Mesodermal cell (in vitro differentiated cells): Measurements from ENCODE around the gene PLA2G12B. TPM values are rescaled to one million over a fixed set of nuclear protein-coding genes. Genes with fewer than 3 reads are reported as not detected.
"Not testable (repeated sequence)": the region's sequence is repeated elsewhere in the genome, so short reads cannot be mapped to it uniquely, and the experiment has no call there.

Experiments
- H3K27ac ChIP-seq: 2 replicates; pipeline ENCODE4 v1.7.0; 2013; ENCODE audit warnings: mild to moderate bottlenecking, low read depth, low read length, moderate library complexity; ENCODE audit not compliant: severe bottlenecking
- H3K36me3 ChIP-seq: 2 replicates; pipeline ENCODE4 v1.7.1; 2013; ENCODE audit warnings: mild to moderate bottlenecking, low read length, moderate library complexity; ENCODE audit not compliant: control insufficient read depth, insufficient read depth
- H3K4me1 ChIP-seq: one replicate; pipeline ENCODE4 v1.7.1; 2013; ENCODE audit warnings: mild to moderate bottlenecking, low read length; ENCODE audit not compliant: insufficient read depth, control insufficient read depth, poor library complexity, severe bottlenecking
- H3K4me3 ChIP-seq: 2 replicates; pipeline ENCODE4 v1.7.0; 2013; ENCODE audit warnings: low read length, control low read depth, mild to moderate bottlenecking; ENCODE audit not compliant: insufficient read depth, poor library complexity, severe bottlenecking; ENCODE audit errors: extremely low read depth
- H3K9me3 ChIP-seq: 2 replicates; pipeline ENCODE4 v1.7.1; 2013; ENCODE audit warnings: mild to moderate bottlenecking, low read length, moderate library complexity; ENCODE audit not compliant: control insufficient read depth
- WGBS, 2 experiments: methylation state at CpG; one replicate each; pipeline ENCODE4 v1.1.5; 2013; ENCODE audit warnings: missing lambda C conversion rate in 2 of 2; ENCODE audit not compliant: insufficient coverage in 2 of 2; 5-methylcytosine and 5-hydroxymethylcytosine counted together
- polyA plus RNA-seq, 2 experiments: library from polyadenylated mRNA; stranded (reverse); fragments of 50-300 nt; gene quantifications; one replicate each; pipeline ENCODE4 v1.2.3, GENCODE V29; 2013

PLA2G12B gene, protein sequence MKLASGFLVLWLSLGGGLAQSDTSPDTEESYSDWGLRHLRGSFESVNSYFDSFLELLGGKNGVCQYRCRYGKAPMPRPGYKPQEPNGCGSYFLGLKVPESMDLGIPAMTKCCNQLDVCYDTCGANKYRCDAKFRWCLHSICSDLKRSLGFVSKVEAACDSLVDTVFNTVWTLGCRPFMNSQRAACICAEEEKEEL
- not detected for polyA plus RNA-seq (2013, experiment 1 of 2)
- polyA plus RNA-seq (2013, experiment 2 of 2), result not detected

DNA sequence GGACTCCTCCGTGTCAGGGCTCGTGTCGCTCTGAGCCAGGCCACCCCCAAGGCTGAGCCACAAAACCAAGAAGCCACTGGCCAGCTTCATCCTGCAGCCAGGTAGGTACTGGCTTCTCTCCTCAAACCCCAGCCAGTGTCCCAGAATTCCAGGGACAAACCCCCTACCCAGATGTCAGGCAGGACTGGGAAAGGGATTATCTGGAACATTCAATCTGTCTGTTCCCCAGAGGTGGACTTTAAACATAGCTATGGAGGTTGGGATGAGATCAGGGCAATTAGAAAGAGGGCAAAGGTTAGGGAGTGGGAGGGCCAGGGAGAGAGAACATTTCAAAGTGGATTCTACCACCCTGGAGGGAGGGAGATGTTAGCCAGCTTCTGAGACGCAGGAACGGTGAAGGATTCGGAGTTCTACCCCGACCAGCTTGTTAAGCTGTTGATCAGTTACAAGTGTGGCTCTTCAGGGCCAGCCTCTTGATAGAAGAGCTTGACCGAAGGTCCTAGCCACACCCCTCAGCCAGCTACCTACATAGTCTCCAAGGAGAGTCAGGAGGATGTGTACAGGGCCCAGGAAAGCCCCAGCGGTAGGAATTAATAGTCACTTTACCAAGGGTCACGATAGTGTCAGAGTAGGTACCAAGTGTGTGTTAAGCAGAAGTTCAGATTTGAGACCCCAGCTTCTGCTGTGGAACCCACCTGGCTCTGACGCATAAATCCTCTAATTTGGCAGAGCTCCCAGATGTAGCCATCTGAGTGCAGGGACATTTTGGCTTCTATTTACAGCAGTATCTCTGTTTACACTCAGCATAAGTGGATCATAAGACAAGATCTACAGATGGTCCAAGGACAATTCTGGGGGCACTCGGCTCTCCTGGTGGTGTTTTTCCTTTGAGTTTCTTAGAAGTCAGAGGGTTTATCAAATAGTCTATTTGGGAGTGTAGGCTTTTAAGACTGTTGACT, at the start of gene PLA2G12B:
Gene PLA2G12B, minus strand, starts transcription at position 211 of the 959 bp plus-strand sequence. Its CDS starts 121 bp downstream, at position 90.
- H3K36me3 ChIP-seq, result no peaks in the 10 kb centered on the region
- no peaks in the 10 kb centered on the region for H3K9me3 ChIP-seq
- no peak within 1 kb of the TSS for H3K4me3 ChIP-seq
- H3K4me1 ChIP-seq, result peaks cover 6% of the 10 kb centered on the region
- WGBS, 2 experiments, result 89 to 90% methylated on average over 8 to 12 of the region's 12 CpGs
- no peak within 1 kb of the TSS for H3K27ac ChIP-seq

DNA sequence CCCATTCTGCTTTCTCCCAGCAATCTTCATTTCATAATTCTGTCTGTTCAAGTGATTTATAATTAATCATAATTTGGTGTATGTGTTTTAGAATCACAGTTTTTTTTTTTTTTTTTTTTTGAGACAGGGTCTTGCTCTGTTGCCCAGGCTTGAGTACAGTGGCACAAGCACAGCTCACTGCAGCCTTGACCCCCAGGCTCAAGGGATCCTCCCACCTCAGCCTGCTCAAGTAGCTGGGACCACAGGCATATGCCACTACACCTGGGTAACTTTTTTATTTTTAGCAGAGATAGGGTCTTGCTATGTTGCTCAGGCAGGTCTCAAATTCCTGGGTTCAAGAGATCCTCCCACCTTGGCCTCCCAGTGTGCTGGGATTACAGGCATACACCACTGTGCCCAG, 49.2 kb upstream of the PLA2G12B start:
- Histone ChIP-seq H3K4me1 (no peaks in the 10 kb centered on the region), H3K9me3 (no peaks in the 10 kb centered on the region), H3K27ac (no peak overlapping the region), H3K36me3 (peaks cover 37% of the 10 kb centered on the region), H3K4me3 (no peak overlapping the region)

- WGBS, 2 experiments, result 92 to 94% methylated on average over 3 of the region's 3 CpGs
- no peaks in the 10 kb centered on the region for H3K4me1 ChIP-seq
- H3K9me3 ChIP-seq, result peaks cover 5% of the 10 kb centered on the region
- no peak overlapping the region for H3K27ac ChIP-seq
- H3K36me3 ChIP-seq, result peaks cover 15% of the 10 kb centered on the region
- H3K4me3 ChIP-seq, result no peak overlapping the region
These were observed 46.4 kb upstream of the PLA2G12B start for GRCh38 chr10:73000973-73001372.

GRCh38 chr10:72997099-72997498, 42.5 kb upstream of the PLA2G12B start:
- H3K4me1 ChIP-seq, result no peaks in the 10 kb centered on the region
- WGBS, 2 experiments, result 100% methylated on average over 1 to 2 of the region's 2 CpGs
- no peak overlapping the region for H3K27ac ChIP-seq
- peaks cover 5% of the 10 kb centered on the region for H3K9me3 ChIP-seq
- no peaks in the 10 kb centered on the region for H3K36me3 ChIP-seq
- H3K4me3 ChIP-seq, result no peak overlapping the region

DNA sequence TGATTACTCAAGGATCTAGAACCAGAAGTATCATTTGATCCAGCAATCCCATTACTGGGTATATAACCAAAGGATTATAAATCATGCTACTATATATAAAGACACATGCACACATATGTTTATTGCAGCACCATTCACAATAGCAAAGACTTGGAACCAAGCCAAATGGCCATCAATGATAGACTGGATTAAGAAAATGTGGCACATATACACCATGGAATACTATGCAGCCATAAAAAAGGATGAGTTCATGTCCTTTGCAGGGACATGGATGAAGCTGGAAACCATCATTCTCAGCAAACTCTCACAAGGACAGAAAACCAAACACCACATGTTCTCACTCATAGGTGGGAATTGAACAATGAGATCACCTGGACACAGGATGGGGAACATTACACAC, 40.9 kb upstream of the PLA2G12B start:
- H3K9me3 ChIP-seq, H3K36me3 ChIP-seq, H3K4me1 ChIP-seq, H3K4me3 ChIP-seq, H3K27ac ChIP-seq: not testable (repeated sequence)

- H3K9me3 ChIP-seq, H3K4me1 ChIP-seq, H3K4me3 ChIP-seq, H3K36me3 ChIP-seq, H3K27ac ChIP-seq: not testable (repeated sequence)
- 73 to 76% methylated on average over 5 of the region's 7 CpGs for WGBS, 2 experiments
These were observed 35.2 kb upstream of the PLA2G12B start for GRCh38 chr10:72989771-72990170.

DNA sequence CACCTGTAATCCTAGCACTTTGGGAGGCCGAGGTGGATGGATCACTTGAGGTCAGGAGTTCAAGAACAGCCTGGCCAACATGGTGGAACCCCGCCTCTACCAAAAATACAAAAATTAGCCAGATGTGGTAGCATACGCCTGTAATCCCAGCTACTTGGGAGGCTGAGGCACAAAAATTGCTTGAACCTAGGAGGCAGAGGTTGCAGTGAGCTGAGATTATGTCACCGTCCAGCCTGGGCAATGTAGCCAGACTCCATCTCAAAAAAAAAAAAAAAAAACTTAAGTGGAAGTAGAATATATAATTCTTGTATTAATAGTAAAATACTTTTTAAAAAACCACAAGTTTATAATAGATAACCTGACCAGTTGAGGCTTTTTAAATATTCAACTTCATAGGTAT, 30.0 kb upstream of the PLA2G12B start:
- peaks cover 14% of the 10 kb centered on the region for H3K9me3 ChIP-seq
- not testable (repeated sequence) for H3K27ac ChIP-seq, H3K36me3 ChIP-seq, H3K4me1 ChIP-seq, H3K4me3 ChIP-seq
- WGBS, 2 experiments, result 76 to 80% methylated on average over 2 of the region's 4 CpGs

DNA sequence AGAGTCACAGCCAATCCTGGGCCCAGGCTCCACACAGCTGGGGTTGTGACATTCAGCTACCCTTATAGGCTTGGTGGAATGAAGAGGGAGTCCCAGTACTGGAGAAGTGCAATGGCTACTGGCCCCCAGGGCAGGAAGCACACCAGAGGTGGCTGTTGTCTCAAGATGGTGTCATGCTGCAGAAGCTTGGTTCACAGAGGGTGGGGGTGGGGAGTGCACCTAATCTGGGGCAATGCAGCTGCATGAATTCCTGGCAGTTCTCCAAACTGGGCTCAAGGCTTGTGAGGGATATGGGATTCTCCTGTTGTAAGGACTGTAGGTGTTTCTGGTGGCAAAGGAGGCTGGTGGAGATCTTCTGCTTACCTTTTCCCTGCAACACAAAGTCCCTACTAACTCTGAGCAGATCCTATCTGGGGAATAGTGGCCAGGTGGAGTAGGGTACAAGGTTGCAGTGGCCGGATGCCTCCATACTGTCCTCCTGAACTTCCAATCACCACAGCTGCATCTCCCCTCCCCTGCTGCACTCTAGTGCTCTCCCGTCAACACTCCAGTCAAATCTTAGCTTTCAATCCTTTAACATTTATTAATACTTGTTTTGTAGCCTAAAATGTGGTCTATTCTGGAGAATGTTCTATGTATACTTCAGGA, 27.4 kb upstream of the PLA2G12B start:
- WGBS, 2 experiments, result 100% methylated on average over 1 of the region's 2 CpGs; no CpG with 5 or more reads in 1 of the 2 experiments
- Histone ChIP-seq H3K36me3 (no peaks in the 10 kb centered on the region), H3K27ac (no peak overlapping the region), H3K4me3 (no peak overlapping the region), H3K9me3 (peaks cover 21% of the 10 kb centered on the region), H3K4me1 (no peaks in the 10 kb centered on the region)

GRCh38 chr10:72981028-72981881, 26.6 kb upstream of the PLA2G12B start:
- no peak overlapping the region for H3K4me3 ChIP-seq
- peaks cover 26% of the 10 kb centered on the region for H3K9me3 ChIP-seq
- no peak overlapping the region for H3K27ac ChIP-seq
- WGBS, 2 experiments, result 90 to 97% methylated on average over 4 of the region's 4 CpGs
- H3K4me1 ChIP-seq, result no peaks in the 10 kb centered on the region
- no peaks in the 10 kb centered on the region for H3K36me3 ChIP-seq

GRCh38 chr10:72980348-72980747, 25.7 kb upstream of the PLA2G12B start:
- Histone ChIP-seq H3K9me3 (peaks cover 28% of the 10 kb centered on the region), H3K36me3 (no peaks in the 10 kb centered on the region), H3K27ac (no peak overlapping the region), H3K4me3 (no peak overlapping the region), H3K4me1 (no peaks in the 10 kb centered on the region)
- WGBS, 2 experiments, result 95 to 100% methylated on average over 1 to 2 of the region's 2 CpGs
